GM18499 (cell line): ENCODE results near the gene XIRP1.

Experiments
- ATAC-seq: cut with Tn5 transposase; IDR thresholded peaks from one replicate; pipeline ENCODE4 v1.9.1; 2021; ENCODE audit warnings: moderate number of reproducible peaks; ENCODE audit not compliant: insufficient read depth, unreplicated experiment

XIRP1 gene

DNA sequence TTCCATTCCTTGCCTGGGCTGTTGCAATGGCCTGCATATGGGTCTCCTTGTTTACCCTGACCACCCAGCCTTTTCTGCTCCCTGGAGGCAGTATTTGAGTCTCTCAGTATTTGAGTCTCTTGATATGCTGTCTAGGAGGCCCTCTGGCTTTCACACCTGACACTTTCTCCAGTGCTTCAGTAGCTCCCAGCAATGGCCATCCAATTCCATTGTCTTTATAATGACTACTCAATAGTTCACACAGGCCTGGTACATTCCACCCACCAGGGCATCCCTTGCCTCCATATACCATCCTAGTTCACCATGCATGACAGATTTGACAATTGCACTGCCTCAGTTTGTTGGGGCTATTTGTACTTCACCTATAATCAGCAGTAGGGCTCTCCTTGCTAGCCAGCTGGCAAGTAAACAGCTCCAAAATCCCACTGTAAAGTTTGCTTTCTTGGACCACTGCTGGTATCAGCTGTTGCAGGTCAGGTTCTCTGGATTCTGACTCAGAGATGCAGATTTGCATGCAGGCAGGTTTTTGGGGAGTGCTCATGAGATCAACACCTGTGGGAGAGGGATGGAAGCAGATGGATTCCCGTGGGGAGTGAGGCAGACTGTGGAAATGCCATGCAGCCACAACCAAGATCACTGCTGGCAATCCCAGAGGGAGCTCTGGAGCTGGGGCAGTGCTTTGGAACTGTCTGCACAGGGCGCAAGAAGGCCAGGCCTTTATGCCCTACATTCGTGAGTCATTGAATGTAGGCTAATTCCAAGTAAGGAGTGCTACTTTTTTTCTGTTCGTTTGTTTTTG lies 19.1 kb upstream of the XIRP1 start:
- ATAC-seq: no peak

DNA sequence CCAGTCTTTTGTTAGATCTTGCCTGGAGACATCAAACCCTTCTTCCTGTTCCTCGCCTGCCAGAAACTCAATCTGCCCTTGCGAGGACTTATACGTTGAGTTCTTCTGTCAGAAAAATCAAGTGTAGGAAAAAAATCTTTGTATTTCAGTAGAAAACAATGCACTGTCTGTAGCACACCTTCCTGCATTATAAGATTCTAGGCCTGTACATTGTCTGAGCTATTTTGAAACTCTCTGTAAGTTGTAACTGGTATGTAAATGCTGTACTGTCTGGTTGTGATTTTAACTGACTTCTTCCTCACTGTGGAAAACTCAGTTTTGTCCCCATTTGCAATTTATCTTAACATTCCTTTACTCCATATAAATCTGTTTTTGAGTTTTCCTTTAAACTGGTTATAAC lies 17.7 kb upstream of the XIRP1 start:
- no peak for ATAC-seq

DNA sequence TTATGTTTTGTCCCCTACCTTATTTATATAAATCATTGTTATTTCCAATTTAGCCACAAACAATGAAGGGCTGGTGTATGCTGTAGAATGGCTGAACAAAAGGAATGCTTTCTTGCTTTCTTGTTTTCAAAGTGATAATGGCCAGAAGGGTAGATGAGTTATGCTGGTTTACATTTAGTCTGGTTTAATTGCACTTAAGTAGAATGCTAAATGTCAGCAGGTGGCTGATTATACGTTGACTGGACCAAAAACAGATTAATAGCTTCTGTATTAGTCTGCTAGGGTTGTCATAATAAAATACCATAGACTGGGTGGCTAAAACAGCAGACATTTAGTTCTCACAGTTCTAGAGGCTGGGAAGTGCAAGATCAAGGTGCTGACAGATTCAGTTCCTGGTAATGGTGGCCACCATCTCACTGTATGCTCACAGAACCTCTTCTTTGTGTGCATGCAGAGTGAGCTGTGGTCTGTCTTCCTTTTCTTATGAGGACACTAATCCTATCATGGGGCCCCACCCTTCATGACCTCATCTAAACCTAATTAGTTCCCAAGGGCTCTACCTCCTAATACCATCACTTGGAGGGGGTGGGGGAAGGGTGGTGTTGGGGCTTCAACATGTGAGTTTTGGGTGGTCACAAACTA lies 17.1 kb upstream of the XIRP1 start:
- no peak for ATAC-seq

DNA sequence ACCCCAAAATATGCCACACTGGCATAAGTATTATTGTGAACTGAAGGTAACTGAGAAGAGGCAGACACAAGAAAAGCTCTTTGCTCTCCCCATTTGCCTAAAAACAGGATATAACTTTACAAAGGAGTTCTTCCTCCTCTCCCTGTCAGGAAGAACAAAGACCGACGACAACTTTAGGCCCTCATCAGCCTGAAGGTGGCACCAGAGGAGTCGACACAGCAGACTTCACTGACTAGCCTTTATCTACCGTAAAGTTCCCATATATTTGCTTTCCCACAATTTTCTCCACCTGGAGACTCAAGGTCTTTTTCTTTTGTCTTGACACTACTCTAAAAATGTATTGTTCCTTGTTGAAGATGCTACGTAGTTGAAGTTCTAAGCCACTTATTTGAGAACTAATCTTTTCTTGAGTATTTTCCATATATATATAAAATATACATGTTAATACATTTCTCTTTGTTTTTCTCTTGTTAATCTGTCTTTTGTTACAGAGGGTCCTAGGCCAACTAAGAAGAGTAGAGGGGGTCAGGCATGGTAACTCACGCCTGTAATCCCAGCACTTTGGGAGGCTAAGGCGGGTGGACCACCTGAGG lies 16.2 kb upstream of the XIRP1 start:
- ATAC-seq: no peak

DNA sequence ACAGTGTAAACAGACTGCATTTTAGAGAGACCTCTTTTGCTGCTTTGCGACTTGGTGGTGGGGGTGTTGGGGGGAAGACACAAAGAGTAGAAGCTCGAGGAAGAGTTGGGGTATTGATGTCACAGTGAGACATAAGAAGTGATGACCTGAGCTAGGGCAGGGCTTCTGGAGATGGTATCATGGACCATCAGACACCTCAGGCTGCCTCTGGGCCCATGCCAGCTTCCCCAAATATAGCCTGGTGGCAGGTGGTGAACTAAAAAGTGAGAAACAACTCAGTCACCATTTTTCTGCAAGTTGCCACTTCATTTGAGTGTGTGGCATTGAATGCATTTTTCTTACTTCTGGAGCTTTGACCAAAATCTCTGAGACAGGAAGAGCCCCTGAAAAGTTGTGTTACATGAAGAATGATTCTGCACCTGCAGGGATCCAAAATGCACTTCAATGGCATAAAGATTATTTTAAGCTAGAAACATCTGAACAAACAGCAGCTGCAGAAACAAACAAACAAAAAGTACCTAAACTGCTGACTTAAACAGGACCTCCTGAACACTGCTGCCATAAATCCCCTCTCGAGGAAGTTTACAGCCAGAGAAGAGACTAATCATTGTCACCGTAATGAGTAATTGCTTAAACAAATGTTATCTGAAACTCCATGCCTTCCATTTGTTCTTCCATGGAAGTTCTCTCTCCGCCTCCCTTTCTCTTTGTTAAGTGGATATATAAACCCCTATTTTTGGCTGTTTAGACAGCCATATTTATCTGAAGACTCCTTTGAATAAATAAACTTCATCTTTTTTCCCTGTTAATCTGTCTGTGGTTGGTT lies 15.2 kb upstream of the XIRP1 start:
- ATAC-seq: no peak

DNA sequence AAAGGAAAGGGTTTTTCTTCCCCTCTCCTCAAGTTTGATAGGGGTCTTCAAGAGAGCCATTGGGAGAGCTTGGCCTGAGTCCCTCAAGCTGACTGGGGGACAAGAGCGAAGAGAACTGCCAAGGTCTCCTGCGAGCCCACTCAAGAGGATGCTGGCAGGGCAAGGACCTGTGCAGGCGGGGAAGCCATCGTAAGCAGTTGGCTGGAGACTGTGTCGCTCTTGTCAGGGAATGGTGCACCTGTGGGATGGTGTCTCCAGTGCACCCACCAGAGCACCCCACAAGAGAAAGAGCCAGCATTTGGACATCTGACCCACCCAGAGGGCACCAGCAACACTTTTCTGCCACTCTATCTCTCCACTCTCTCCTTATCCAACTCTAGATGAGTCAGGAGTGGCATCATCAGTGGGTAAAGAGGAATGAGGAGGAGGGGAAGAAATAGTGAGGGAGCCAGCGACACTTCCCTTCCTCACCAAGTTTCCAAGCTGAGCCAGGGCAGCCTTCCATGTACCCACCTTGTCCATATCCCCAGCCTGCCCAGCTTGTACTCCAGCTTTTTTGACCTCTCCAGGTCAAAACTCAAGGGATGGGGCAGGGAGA lies 13.6 kb upstream of the XIRP1 start:
- ATAC-seq: no peak

DNA sequence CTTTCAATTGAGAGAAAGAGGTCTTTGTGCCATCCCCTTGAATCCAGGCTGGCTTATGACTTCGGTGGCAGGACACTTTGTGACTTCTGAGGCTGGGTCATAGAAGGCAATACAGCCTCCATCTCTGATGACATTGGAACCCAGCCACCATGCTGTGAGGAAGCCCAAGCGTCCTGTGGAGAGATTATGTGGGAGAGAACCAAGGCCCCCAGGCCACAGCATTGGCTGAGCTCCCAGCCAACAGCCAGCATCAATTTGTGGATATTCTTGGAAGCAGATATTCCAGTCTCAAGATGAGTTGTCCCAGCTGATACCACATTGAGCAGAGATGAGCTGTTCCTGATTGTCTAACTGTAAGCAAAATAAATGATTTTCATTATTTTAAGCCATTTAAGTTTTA lies 12.7 kb upstream of the XIRP1 start:
- no peak for ATAC-seq

DNA sequence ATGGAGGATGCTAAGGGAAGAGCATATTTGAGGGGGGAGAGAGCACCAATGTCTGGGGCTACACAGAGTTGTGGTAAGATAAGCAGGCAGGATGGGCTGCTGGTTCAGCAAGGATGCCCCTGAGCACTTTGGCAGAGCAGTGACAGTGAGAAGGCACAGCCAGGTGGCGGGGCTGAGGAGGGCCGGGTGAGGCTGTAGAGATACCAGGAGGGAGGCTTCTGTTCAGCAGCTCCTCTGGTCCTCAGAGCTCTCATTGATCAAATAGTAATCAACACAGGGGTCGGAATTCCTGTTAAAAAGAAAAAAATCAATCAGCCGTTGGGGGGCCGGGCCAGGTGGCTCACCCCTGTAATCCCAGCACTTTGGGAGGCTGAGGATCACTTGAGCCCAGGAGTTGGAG lies 11.5 kb upstream of the XIRP1 start:
- no peak for ATAC-seq

DNA sequence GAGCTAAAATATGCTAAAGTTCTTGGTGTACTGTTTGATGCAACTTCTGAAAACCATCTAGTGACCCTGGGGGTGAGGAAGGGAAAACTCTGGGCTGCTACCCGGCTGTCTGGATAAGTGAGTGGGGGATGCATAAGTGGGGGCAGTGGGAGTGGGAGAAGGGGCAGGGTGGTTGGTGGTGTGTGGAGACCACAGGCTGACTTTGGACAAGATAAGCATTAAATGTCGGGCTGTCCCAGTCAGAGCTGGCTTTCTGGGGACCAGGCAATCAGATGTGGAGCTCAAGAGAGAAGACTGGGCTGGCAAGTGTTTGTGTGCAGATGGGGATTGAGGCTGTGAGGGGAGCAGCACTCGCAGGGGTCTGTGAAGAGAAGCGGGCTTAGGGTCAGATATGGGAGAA lies 11.0 kb upstream of the XIRP1 start:
- ATAC-seq: no peak

DNA sequence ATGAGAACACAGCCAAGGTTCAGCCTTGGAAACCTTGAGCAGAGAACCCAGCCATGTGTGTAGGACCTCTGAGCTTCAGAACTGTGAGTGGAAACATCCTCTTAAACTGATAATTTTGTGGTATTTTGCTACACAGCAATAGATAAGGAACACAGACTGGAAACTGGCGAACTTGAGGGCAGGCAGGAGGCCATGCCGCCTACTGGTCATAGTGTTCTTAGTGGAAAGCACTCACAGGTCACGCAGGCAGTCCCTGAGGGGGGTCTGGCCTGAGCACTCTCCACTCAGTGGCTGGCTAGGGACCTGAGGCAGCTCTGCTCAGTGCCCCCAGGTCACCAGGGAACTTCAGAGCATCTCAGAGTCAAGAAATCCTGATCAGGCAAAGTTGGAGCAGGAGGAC lies 9.7 kb upstream of the XIRP1 start:
- no peak for ATAC-seq

DNA sequence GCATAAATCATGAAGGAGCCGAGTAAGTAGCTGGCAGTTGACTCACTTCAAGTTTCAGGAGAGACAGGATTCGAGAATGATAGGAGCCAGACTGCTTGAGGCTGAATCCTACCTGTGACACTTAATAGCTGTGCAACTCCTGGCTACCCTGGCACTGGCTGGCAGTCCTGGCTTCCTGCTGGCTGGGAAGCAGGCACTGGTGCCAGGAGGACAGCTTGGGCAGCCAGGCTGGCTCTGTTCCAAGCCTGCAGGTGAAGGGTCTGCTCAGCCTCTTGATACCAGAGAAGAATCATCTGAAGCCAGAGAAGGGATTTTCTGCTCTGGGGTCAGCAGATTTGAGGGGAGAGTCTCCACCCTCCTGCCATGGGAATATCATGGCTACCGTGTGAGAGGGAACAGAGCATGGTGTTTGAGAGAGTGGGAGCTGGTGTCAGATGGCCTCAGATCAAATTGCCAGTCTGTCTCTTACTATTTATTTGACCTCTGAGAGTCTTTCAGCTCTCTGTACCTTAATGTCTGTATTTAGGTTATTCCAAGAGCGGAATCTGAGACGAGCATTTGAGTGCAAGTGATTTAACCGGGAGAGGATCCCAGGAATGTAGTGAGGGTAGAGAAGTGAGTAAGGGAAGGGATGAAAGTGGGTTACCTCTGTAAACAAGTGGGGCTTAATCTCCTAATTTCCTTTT lies 4.4 kb upstream of the XIRP1 start:
- no peak for ATAC-seq

DNA sequence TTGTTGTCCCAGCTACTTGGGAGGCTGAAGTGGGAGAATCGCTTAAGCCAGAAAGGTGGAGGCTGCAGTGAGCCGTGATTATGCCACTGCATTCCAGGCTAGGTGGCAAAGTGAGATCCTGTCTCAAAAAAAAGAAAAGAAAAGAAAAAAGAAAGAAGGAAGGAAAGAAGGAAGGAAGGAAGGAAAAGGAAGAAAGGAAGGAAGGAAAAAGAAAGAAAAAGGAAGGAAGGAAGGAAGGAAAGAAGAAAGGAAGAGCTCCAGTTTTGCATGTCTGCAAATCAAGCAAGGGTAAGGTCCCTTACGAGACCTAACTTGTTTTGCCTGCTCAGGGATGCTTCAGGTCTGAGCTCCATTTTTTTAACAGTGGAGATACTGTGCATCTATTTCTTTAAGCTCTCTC lies 3.6 kb upstream of the XIRP1 start:
- no peak for ATAC-seq

DNA sequence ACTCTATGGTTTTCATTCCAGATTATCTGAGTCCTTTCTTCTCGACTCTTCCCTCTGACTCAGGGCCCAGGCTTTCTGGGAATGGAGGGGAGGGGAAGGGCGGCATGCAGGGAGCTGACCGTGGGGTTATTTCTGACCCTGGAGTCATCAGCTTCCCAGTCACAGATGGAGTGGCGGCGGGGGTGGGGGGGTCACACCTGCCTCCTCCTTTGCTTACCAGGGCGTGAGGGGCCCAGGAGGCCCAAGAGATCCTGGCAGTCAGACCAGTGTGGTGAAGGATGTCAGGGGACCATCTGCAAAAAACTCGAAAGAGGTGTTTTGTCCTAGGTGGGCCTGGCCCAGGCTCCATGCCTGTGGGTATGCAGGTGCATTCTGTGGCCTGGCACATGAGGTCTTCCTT lies 996 bp upstream of the XIRP1 start:
- no peak for ATAC-seq

DNA sequence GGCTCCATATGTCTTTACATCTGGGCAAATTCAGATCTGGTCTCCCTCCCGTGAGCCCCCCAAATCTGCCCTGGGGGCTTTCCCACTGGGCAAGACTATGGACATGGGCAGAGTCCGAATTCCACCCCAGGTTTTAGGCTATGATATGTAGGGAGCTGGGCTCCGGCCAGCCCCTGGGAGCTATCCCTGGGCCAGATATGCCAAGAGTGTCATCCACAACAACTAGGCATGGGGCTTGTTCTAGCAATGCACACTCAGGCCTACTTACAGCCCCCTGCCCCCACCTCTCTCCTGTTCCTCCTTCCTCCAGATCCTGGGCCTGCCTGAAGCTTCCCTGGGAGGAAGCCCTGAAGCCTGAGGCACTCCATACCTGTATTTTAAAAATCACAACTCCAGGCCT lies 622 bp downstream of the XIRP1 start:
- ATAC-seq: no peak

DNA sequence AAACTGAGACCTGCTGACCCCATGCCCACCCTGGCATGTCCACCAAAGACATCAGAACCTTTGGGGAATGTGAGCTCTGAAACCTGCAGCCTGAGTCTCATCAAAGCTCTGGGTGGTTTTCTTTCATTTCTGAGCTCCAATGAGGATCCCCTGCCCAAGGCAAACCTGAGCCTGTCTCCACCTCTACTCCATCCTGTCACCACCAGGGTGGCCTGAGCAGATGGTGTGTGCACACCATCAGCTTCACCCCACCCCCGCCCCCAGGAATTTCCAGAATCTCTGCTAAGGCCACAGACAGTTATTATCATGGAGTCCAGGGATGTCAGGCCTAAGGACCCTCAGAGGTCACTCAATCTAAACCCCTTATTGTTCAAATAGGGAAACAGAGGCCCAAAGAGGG lies 1.3 kb downstream of the XIRP1 start:
- no peak for ATAC-seq

DNA sequence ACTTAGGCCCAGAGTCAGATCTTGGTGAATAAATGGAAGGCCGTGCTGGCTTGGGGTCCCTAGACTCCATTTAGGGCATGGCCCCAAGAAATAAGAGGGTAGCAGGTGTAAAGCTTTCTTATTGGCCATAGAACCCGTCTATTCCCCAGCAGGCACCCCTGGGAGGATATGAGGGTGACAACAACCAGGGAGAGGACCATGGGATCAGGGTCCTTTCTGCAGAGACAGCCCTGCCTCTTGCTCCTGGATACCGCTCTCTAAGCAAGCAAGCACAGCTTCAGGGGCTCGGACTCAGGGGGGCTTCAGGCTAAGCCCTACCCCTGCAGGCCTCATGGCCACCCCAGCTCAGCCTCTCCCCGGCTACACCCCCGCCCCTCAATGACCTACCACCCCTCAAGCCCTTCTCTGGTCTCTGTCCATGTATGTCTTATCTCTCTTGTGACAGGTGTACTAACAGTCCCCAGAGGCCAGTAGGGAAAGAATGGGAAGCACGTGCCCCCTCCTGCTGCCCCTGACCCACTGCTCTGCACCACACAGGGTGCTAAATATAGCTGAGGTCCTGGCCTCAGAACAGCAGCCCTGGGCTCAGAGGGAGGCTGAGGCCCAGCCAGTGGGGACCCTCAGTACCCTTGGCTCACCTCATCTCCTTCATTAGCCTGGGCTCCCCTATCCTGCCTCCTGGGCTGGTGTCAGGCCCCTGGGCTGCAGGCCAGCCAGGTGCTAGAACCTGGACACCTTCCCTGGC lies 1.9 kb downstream of the XIRP1 start:
- ATAC-seq: no peak

DNA sequence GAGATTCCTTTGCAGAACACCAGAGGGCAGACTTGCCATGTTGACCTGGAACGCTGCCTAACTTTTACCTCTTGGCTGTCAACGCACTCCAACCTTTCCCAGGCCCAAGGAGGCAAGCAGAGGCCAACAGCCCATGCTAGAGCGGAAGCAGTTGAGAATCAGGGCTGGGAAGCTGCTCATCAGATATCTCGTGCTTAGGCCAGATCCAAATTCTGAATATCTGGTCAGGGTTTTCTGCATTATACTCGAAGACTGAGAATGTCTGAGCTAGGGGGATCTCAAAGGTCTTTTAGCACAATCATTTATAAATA lies 2.5 kb downstream of the XIRP1 start:
- ATAC-seq: no peak

DNA sequence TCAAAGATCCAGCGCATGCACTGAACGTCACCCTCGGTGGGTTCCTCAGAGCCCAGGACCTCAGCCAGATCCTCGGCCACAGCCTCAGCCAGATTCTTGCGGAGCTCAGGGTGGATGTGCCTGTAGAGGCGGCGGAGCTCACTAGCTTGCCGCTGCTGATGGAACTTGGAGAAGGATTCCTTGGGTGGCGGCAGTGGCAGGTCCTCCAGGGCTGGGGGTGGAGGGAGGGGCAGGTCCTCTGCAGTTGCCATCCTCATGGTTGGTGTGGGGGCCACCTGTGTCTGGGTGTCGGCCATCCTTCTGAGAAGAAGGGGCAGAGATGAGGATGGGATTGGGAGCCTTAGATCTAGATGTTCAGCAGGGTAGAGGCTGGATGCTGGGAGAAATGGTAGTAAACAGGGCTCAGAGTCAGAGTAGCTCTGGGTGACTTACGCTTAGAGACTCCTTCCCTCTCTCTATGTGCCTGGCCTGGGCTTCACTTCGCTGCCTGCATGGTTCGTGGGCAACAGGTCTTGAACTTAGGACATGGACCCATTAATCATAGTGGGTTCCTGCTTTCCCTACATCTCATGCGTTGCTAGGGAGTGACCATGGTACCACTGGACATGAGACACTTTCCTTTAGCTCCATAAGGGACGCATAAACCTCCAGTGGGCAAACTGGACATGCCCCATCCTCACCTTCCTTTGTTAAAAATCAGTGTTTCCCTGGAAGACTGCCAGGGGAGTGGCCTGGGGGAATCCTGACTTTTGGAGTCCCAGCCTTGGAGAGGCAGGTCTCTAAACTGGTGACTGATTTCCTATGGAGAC lies 3.0 kb downstream of the XIRP1 start:
- ATAC-seq: no peak
